GM12892 (cell line): ENCODE data around the gene PRSS27.

ENCODE experiments used
- POLR2A ChIP-seq: IDR thresholded peaks from 2 replicates; pipeline ENCODE4 v1.6.1; 2011; ENCODE audit warnings: low read depth, low read length, control low read depth
- POLR2AphosphoS5 ChIP-seq: IDR thresholded peaks from 2 replicates; pipeline ENCODE4 v1.6.1; 2011; ENCODE audit warnings: low read depth, low read length, control low read depth

- no peak for TF ChIP-seq POLR2A
- TF ChIP-seq POLR2AphosphoS5 = no peak
These were observed 7.5 kb downstream of the PRSS27 start for GRCh38 chr16:2712546-2712945.
